NCI-H1694 (cell line): ENCODE measurements around the gene DCLK3.

Experiments used
- DNase-seq: peaks from one replicate; lab custom pipeline; 2025; lab: John Stamatoyannopoulos, UW

The DCLK3 gene

GRCh38 chr3:36669764-36670163 lies 94.6 kb downstream of the DCLK3 start:
- DNase-seq: no peak

- DNase-seq: no peak
Observed at GRCh38 chr3:36666166-36666565, 98.2 kb downstream of the DCLK3 start.

- DNase-seq: no peak
Observed at GRCh38 chr3:36663666-36664291, 100.6 kb downstream of the DCLK3 start.

- DNase-seq: no peak
Observed at GRCh38 chr3:36662626-36663025, 101.7 kb downstream of the DCLK3 start.
